C4-2B (cell line): ENCODE data around the gene KSR2.

Source experiments
- H3K27ac ChIP-seq: fragments of 450-650 bp; 2 replicates; pipeline ENCODE4 v1.5.1; 2017
- ZFX ChIP-seq: fragments of 450-650 bp; IDR thresholded peaks from 2 replicates; pipeline ENCODE4 v1.6.1; 2017
- TF ChIP-seq, protein P1 (sequence below): fragments of 450-650 bp; conservative IDR thresholded peaks from 2 replicates; pipeline ENCODE4 v1.5.1; 2017; ENCODE audit warnings: mild to moderate bottlenecking

KSR2 gene

DNA sequence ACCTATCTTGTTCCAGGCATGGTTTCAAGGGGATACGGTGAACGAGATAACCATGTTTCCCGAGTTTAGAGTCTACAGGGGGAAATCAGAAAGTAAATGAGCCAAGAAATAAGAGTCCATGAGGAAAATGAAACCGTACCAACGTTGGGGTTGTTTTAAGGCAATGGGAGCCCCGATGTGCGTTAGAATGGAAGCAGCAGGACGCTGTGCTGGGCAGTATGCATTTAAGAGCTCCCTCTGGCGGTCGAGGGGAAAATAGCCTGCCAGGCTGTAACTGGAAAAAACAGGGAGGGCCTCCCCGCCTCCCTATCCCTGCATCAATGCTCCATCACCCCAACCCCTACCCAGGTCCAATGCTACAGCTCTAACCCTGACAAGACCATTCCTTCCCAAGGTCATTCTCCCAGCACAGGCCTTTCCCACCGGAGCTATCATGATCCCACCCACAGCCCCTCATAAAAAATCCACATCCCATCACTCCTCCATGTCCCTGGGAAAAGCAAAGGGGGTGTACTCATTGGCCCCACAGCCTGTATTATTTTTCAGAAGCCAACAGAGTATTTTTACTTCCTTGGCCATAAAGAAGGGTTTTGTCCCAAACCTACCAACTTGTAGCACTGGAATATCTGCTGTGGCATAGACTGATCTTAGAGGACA is 381.0 kb downstream of the KSR2 start:
- no peak overlapping the region for H3K27ac ChIP-seq
- no peak for TF ChIP-seq ZFX
- TF ChIP-seq, protein P1, sequence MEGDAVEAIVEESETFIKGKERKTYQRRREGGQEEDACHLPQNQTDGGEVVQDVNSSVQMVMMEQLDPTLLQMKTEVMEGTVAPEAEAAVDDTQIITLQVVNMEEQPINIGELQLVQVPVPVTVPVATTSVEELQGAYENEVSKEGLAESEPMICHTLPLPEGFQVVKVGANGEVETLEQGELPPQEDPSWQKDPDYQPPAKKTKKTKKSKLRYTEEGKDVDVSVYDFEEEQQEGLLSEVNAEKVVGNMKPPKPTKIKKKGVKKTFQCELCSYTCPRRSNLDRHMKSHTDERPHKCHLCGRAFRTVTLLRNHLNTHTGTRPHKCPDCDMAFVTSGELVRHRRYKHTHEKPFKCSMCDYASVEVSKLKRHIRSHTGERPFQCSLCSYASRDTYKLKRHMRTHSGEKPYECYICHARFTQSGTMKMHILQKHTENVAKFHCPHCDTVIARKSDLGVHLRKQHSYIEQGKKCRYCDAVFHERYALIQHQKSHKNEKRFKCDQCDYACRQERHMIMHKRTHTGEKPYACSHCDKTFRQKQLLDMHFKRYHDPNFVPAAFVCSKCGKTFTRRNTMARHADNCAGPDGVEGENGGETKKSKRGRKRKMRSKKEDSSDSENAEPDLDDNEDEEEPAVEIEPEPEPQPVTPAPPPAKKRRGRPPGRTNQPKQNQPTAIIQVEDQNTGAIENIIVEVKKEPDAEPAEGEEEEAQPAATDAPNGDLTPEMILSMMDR = peak; percentile 89

DNA sequence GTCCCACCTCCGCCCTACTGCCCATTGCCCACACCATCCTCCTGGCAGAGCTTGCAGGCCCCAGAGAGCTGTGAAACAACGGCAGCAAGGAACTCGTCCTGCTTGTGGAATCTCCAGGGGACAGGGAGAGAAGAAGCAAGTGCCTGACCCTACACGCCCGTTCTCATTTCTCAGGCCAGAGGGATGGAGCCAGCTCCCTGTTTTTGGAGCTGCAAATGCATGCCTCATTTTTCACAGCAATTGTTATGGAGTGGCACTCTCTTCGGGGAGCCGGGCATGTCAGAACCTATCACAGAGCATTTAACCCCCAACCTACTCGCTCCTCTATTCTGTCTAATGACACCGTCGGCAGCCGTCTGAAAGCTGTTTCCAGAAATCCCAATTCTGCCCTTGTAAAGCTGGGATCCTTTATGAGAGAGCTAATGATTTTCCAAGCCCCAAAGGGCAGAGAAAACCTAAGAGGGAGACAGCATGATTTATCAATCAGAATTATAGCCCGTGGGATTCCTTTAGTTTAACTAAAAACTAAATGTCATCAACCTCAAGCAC is 385.0 kb downstream of the KSR2 start:
- H3K27ac ChIP-seq = no peak overlapping the region
- TF ChIP-seq ZFX = no peak
- TF ChIP-seq, protein P1 = no peak

DNA sequence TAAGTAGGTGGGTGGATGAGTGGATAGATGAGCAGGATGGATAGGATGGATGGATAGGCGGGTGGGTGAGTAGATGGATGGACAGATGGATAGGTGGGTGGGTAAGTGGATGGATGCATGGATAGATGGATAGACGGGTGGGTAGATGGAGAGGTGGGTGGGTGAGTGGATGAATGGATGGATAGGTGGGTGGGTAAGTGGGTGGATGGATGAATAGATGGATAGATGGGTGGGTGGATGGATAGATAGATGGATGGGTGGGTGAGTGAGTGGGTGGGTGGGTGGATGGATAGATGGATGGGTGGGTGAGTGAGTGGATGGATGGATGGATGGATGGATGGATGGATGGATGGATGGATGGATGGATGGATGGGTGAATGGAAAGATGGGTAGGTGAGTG is 385.7 kb downstream of the KSR2 start:
- TF ChIP-seq ZFX = no peak
- TF ChIP-seq, protein P1 = no peak

DNA sequence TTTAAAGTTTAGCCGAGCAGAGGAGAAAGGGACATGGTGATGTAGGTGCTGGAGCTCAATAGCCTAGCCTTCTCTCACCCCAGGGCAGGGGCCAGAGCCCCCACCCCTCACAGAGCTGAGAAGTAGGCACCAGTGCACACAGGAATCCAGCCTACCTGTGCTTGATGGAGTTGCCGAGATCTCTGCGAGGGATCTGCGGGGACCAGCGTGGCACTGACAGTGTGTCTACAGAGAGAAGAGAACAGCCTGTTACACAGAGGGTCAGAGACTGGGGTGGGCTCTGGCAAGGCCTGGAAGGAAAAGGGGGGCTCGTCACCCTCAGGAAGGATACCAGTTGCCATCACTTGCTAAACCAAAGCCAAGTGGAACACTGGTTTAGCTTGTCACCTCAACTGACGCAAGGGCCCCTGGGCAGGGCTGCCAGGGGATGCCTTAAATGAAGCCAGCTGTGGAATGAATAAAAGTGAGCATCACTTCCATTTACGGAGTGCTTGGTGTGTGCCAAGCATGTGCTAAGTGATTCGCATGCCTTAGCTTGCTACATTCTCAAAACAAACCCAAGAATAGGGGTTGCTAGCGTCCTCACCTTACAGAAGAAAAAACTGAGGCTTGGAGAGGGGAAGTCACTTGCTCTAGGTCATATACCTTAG is 386.5 kb downstream of the KSR2 start:
- H3K27ac ChIP-seq = no peak overlapping the region
- no peak for TF ChIP-seq ZFX

More for the DNA sequence above, 385.7 kb downstream of the KSR2 start:
- no peak overlapping the region for H3K27ac ChIP-seq

DNA sequence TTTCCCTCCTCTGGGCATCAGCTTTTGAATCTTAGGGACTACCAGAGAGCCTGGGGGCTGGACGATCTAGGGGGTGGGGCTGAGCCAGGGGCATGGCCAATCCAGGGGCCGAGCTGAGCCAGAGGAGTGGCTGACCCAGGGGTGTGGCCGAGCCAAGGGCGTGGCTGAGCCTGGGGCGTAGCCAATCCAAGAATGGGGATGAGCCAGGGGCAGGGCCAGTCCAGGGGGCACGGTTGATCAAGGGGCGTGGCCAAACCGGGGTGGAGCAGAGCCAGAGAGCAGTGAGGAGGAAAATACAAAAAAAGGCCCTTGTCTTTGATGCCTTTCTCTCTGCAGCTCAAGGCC is 388.1 kb downstream of the KSR2 start:
- TF ChIP-seq, protein P1 = no peak
- TF ChIP-seq ZFX = no peak
- no peak overlapping the region for H3K27ac ChIP-seq

DNA sequence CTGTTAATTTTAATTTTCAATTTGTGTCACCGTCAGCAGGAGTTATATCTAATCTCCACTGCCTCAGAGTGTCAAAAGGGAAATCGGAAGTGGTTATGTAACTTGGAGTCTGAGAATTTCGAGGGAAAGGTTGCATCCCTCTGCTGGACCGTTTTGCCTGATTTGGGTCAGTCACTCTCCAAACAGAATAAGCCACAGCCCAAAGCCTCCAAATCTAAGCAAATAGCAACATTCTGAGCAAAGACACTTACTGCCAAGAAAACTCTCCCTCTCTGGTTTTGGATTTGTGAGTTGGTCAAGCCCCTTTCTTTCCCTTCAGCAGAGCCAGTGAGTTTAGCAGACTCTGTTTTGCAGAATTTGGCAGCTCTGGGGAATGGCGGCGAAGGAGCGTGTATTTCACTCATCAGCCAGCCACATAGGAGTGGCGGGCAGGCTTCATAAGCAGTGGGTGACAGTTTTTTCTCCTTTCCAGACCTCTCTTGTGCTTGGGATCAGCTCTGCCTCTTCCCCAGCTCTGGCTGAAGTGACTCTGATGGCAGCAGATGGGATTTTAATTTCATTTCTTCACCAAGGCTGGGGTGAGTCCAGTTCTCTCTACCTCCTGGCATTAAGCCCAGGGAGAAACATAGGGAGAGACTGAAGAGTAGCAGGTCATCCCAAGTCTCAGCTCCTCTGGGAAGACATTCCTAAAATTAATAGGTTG is 388.6 kb downstream of the KSR2 start:
- TF ChIP-seq, protein P1 = no peak
- TF ChIP-seq ZFX = no peak
- no peak overlapping the region for H3K27ac ChIP-seq

DNA sequence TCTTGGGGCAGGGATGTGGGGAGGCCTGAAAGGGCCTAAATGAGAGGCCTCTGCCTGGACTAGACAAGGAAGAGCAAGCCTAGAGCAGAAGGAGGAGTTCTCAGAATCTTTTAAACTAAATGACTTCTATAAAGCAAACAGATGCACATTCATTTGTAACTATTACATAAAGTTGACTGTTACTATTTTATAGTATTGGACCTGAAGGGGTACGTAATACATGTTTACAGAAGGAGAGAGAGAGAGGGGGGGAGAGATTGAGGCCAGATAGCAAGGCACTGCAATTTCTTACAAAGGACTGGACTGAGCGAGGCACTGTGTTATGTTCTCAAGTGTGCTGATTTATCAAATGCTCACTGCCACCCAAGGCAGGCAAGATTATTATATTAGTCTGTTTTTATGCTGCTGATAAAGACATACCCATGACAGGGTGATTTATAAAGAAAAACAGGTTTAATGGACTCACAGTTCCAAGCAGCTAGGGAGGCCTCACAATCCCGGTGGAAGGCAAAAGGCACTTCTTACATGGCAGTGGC is 391.6 kb downstream of the KSR2 start:
- H3K27ac ChIP-seq = no peak overlapping the region
- TF ChIP-seq, protein P1 = no peak
- no peak for TF ChIP-seq ZFX
